HL-60 (cell line): ENCODE results near the gene RSL24D1.

Experiments
- GABPA ChIP-seq: IDR thresholded peaks from 2 replicates; pipeline ENCODE4 v1.6.1; 2012; ENCODE audit warnings: low read depth
- POLR2AphosphoS5 ChIP-seq: IDR thresholded peaks from 2 replicates; pipeline ENCODE4 v1.6.1; 2012; ENCODE audit warnings: low read depth
- SPI1 ChIP-seq: IDR thresholded peaks from 2 replicates; pipeline ENCODE4 v1.6.1; 2012; ENCODE audit warnings: low read depth, mild to moderate bottlenecking, borderline replicate concordance
- TF ChIP-seq, protein P1 (sequence below): IDR thresholded peaks from one replicate; pipeline ENCODE4 v1.5.1; 2011; ENCODE audit warnings: low read length, control low read depth, inconsistent platforms; ENCODE audit not compliant: insufficient read depth
- TF ChIP-seq, protein P2 (sequence below): IDR thresholded peaks from 2 replicates; pipeline ENCODE4 v1.6.1; 2012; ENCODE audit warnings: low read depth; ENCODE audit not compliant: insufficient replicate concordance

DNA sequence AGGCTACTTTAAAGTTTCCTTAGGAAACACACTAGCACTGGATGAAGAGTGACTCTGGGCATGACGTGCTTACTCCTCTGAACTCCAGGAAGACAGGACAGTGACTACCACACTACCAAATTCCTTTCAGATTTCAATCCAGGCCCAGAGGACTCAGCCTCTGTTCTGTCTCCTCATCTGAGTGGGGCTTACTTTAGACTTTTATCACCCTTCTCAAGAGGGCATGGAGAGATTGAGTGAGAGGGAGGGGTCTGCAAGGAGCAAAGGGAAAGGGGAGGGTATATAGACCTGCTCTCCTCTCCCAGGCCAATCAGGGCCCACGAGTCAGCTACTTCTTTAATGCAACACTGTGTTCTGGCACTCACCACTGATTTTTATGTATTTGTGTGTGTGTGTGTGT, 29.4 kb upstream of the RSL24D1 start:
- TF ChIP-seq, protein P1, sequence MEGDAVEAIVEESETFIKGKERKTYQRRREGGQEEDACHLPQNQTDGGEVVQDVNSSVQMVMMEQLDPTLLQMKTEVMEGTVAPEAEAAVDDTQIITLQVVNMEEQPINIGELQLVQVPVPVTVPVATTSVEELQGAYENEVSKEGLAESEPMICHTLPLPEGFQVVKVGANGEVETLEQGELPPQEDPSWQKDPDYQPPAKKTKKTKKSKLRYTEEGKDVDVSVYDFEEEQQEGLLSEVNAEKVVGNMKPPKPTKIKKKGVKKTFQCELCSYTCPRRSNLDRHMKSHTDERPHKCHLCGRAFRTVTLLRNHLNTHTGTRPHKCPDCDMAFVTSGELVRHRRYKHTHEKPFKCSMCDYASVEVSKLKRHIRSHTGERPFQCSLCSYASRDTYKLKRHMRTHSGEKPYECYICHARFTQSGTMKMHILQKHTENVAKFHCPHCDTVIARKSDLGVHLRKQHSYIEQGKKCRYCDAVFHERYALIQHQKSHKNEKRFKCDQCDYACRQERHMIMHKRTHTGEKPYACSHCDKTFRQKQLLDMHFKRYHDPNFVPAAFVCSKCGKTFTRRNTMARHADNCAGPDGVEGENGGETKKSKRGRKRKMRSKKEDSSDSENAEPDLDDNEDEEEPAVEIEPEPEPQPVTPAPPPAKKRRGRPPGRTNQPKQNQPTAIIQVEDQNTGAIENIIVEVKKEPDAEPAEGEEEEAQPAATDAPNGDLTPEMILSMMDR, result no peak
- TF ChIP-seq POLR2AphosphoS5 (no peak), GABPA (no peak), SPI1 (no peak)
- TF ChIP-seq, protein P2, sequence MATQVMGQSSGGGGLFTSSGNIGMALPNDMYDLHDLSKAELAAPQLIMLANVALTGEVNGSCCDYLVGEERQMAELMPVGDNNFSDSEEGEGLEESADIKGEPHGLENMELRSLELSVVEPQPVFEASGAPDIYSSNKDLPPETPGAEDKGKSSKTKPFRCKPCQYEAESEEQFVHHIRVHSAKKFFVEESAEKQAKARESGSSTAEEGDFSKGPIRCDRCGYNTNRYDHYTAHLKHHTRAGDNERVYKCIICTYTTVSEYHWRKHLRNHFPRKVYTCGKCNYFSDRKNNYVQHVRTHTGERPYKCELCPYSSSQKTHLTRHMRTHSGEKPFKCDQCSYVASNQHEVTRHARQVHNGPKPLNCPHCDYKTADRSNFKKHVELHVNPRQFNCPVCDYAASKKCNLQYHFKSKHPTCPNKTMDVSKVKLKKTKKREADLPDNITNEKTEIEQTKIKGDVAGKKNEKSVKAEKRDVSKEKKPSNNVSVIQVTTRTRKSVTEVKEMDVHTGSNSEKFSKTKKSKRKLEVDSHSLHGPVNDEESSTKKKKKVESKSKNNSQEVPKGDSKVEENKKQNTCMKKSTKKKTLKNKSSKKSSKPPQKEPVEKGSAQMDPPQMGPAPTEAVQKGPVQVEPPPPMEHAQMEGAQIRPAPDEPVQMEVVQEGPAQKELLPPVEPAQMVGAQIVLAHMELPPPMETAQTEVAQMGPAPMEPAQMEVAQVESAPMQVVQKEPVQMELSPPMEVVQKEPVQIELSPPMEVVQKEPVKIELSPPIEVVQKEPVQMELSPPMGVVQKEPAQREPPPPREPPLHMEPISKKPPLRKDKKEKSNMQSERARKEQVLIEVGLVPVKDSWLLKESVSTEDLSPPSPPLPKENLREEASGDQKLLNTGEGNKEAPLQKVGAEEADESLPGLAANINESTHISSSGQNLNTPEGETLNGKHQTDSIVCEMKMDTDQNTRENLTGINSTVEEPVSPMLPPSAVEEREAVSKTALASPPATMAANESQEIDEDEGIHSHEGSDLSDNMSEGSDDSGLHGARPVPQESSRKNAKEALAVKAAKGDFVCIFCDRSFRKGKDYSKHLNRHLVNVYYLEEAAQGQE, result no peak
